Activated effector memory CD4-positive, alpha-beta T cell treated with Interleukin-2 at 50 U/mL for 16 hours (primary cell): ENCODE results near the gene CD82.
A peak's percentile ranks its signal among the peaks of the same experiment; 100 is the strongest.

ENCODE experiments used
- DNase-seq: peaks from one replicate; pipeline ENCODE4 v3.0.0-alpha.2; 2020

Gene CD82

DNA sequence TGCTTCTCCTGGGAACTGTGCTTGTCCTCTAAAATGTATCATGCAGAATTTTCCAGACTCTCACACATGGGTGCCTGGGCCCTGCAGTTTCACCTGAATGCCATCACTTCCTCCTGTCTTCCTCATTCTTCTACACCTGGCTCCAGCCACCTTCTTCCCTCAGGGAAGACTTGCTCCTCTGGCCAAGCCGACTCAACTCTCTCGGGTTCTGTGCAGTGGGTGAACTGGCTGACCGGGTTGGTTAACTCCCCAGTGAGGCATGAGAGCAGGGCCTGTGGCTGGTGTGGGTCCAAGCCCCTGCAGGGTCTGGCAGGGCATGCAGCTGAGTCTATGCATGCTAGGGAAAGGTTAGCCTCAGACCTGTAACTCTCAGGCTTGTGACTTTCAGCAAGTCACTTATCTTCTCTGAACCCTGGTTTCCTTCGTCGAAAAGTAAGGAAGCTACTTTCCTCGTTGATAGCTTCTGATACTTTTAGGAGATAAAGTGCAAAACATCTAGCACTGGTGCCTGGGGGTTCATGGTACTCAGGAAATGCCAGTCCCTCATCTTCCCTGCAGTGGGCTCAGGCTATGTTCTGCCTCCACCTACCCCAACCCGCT, 11.9 kb downstream of the CD82 start:
- DNase-seq, result no peak

GRCh38 chr11:44578279-44578678, 12.8 kb downstream of the CD82 start:
- DNase-seq, result no peak

DNA sequence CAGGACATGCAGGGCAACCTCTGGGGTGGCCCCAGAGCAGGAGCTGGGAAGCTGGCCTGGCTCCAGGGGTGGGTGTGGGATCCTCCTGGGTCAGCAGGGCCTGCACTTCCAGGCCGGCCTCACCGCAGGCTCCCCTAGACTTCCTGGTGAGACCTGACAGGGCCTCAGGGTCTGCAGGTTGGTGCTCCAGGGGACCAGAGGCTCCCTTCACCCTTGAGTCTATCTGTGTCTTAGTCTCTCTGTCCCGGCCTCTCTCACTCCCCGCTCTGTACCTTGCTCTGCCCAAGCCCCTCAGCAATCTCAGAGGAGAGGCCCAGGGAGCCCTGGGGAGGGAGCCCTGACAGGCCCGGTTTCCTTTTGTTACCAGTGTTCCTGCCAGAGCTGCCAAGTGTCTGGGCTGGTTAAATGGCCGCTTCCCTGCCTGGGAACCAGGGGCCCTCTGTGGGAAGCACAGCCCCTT, 13.9 kb downstream of the CD82 start:
- DNase-seq, result no peak

DNA sequence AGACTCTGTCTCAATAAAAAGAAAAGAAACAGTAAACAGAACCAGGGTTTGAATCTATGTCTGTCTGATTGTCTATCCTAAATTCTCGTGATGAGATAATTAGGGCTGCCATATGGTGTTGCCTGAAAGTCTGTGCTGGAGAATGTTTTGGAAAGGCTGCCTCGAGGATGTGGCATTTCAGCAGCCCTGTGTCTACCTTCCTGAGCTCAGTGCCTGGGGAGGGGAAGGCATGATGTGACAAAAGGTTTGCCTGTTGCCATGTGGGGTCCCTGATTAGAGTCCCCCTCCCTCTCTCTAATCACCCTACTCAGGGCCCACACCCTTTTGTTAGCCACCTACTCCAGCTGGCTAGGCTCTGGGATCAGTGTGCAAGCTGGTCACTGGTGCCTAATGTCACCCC, 15.2 kb downstream of the CD82 start:
- DNase-seq, result no peak

- DNase-seq, result no peak
Measured at GRCh38 chr11:44581246-44581645, 15.8 kb downstream of the CD82 start.

DNA sequence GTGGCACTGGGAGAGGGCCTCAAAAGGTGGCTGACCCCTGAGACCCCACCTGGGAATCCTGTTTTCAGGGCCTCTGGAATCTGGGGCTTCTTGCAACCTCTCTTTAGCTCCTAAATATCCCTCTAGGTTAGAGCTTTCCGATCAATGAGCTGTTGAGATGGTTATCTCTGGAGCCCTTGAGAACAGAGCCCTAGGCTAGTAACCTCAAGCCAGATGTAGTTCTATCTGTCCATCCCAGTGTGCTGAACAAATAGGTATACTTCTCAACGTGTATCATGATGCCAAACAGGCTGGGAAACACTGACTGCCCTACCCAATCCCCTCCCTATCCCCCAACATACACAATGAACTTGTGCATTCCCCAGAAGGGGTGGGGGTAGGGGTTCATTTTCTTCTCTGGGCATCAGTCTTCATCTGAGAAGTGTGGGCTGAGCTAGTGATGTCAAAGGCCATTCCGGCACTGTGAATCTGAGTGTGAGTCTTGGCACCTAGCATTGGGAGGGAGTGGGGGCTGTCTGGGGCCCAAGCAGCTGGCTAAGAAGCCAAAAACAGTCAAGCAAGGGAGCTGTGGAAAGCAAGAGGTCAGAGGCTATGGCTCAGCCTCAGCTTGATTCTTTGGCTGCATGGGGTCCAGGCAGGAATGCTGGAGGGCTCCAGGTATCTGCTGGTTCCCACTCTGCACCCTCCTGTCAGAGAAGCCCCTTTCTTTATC, 17.3 kb downstream of the CD82 start:
- no peak for DNase-seq

DNA sequence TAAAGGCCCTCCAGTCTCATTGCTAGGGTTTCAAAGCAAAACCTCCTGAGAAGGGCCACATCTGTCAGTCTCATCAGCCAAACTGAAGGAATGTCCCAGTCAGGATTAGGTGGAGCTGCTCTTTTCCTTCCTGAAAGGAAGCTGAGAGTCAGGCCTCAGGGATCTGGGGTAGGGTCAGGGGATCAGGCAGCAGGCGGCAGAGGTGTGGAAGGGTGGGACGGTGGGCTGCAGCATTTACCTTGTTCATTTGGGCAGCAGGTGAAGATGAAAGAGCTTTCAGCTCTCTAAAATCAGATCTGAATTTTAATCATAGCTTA, 17.8 kb downstream of the CD82 start:
- no peak for DNase-seq

- no peak for DNase-seq
Measured at GRCh38 chr11:44585421-44585820, 20.0 kb downstream of the CD82 start.

GRCh38 chr11:44589301-44589700, 23.8 kb downstream of the CD82 start:
- no peak for DNase-seq

- no peak for DNase-seq
Measured at GRCh38 chr11:44590769-44591168, 25.3 kb downstream of the CD82 start.

GRCh38 chr11:44591557-44591956, 26.1 kb downstream of the CD82 start:
- no peak for DNase-seq

GRCh38 chr11:44592125-44592940, 26.9 kb downstream of the CD82 start:
- no peak for DNase-seq

- no peak for DNase-seq
Measured at GRCh38 chr11:44593251-44593650, 27.8 kb downstream of the CD82 start.

GRCh38 chr11:44595006-44595405, 29.5 kb downstream of the CD82 start:
- no peak for DNase-seq

DNA sequence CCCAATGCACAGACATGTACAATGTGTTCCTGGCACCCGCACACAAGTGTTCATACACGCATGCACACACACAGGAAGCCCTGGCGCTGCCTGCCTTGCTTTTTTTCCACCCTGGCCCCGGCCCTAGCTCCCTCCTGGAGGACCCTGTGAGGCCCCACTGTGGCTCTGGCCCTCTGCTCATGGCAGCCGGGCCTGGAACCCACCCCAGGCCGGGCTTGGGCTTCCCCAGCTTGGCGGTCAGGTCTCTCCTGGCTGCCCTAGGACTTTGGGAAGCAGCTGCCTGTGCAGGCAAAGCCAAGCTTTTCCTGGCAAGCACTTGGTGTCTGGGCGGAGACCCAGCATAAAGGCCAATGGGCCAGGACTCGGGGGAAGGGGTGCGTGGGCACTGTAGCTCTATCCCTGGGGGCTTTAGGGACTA, 30.5 kb downstream of the CD82 start:
- DNase-seq, result no peak

DNA sequence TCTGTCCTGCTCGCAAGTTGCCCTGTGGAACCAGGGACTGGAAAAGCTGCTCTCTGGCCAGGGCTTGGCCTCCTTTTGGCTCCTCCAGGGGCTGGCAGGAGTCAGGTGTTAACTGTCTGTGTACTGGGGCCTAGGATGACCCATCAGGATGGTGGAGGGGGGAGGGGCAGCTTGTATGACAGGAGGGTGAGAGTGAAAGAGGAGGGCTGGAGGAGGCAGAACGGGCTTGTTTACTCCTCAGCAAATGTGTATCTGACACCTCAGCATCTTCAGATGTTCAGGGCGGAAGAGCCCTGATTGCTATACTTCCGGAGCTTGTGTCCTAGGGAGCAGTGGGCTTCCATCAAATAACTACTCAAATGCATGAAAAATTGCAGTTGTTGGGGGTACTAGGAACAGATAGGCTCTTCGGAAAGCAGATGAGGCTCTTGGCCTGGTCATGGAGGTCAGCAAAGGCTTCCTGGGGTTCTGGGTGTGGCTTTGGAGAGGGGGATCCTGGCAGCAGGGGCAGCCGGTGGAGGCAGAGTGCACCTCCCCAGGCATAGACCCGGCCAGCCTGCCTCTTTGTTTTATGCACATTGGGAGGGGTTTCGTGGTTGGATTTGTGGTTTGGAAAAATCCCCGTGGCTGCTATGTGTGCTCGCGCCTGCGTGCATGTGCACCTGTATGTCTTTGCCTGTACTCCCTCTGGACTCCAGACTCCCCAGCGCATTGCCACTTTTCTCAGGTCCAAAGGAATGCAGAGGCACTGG, 31.2 kb downstream of the CD82 start:
- peak; percentile 56 for DNase-seq

DNA sequence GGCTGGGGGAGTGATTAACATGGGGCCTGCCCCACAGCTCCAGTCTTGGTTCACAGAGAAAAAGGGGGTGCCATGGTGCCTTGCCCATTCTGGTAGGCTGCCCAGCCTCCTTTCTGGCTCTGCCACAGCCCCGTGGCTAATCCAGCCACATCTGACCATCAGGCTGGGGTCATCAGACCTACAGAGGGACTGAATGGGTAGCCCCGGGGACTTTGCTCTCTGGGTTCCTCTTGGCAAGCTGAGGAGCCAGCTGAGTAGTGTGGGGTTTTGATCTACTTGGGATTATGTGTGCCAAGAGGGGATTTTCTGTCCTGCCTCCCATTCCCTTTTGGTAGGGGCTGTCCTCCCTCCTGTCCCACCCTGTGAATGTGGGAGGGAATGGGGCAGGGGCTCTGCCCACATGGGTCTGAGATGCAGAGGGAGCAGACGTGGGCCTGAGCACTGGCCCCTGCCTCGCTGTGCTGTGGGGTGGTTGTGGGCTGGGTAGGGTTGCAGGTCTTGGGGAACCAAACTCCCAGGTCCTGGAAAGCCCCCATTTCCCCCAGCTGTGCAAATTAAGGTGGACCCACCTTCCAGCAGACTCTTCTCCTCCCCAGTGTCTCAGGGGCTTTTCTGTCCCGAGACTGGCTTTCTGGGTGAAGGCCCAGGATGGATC, 32.0 kb downstream of the CD82 start:
- DNase-seq, result no peak

- no peak for DNase-seq
Measured at GRCh38 chr11:44598831-44599230, 33.4 kb downstream of the CD82 start.

GRCh38 chr11:44600261-44600660, 34.8 kb downstream of the CD82 start:
- no peak for DNase-seq

DNA sequence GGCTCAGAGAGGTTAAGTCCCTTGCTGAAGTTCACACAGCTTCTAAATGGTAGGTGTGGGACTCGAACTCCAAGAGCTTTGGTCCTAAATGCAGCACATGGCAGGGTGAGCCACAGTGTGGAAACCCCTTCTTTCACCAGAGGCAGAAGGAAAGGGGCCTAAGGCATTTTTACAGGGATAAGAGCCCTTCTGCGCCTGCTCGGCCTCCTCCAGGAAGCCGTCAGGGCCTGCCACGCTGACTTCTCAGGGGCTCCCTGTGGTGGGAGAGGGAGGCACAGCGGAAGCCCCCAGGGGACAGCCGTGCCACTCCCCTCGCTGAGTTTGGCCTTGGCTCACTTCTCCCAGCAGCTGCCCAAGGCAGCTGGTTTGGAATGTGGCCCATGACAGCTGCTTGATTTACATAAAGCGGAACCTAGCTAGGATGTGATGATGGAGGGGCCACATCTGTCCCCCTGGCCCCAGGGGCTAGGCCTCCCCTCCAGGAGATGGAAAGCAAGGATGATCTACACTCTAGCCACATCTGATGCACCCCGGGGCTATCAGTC, 35.4 kb downstream of the CD82 start:
- DNase-seq, result no peak

GRCh38 chr11:44601471-44602370, 36.3 kb downstream of the CD82 start:
- DNase-seq, result no peak
